Measurements from ENCODE around the gene ACSL5. TPM values are rescaled to one million over a fixed set of nuclear protein-coding genes. Genes with fewer than 3 reads are reported as not detected.
"Not testable (repeated sequence)": the region's sequence is repeated elsewhere in the genome, so short reads cannot be mapped to it uniquely, and the experiment has no call there.

The ACSL5 gene
- total RNA-seq, 2 experiments from 2014 or later, result 57.8 to 63.7 TPM

DNA sequence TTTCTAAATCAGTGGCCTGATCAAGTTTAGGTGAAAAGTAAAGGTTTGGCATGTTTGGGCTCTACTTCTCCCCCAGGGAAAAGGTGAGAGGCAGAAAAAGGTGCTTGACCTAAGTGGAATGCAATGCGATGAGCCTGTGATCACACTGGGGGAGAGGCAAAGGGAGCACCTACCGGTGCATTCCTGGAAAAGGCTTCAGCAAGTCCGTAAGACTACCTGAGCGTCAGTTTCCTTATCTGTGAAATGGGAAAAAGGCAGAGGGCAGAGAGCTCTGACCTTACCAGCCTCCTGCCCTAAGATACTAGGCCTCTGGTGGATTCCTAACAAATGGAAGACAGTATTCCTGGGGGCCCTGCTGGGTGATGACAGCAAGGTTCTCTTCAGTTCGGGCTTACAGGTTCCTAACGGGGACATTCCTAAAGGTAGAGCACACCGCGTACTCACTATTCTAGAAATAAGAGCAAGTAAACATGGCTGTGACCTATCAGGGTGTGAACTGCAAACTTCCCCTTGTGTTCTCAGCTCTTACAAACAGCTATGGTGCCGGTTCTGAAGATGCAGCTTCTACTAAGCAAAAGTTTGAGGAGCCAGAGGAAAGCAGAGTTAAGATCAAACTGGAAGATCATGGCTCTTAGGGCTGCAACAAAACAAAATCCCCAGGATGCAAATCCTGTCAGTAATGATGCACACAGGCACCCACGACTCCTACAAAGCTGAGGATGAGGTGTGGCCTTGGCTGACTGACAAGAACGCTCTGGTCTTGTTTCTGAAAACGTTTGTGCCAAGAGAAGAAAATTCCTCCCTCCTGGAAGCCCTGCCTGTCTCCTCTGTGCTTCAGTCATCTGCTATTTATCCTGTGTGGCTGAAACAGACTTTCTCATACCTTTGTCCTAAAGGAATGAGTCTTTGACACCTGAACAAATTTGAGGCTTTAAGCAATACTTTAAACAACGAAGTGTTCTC is 13.3 kb upstream of the ACSL5 start:
- no peaks in the 10 kb centered on the region for H3K4me1 Mint-ChIP-seq
- ChIA-PET CTCF (interaction anchor here (1.5 kb wide), 1 partner anchor 10 kb away, joined by 4 read pairs; no protein-coding TSS in a partner anchor), POLR2A (no interaction called here)
- H3K27ac Mint-ChIP-seq, result no peak overlapping the region
- DNase-seq, result no peak
- H3K4me3 Mint-ChIP-seq, result no peak overlapping the region
- peaks cover 2% of the 10 kb centered on the region for H3K27me3 Mint-ChIP-seq
- no peaks in the 10 kb centered on the region for H3K9me3 Mint-ChIP-seq
- no peaks in the 10 kb centered on the region for H3K36me3 Mint-ChIP-seq (ENCODE audit: low read depth)

DNA sequence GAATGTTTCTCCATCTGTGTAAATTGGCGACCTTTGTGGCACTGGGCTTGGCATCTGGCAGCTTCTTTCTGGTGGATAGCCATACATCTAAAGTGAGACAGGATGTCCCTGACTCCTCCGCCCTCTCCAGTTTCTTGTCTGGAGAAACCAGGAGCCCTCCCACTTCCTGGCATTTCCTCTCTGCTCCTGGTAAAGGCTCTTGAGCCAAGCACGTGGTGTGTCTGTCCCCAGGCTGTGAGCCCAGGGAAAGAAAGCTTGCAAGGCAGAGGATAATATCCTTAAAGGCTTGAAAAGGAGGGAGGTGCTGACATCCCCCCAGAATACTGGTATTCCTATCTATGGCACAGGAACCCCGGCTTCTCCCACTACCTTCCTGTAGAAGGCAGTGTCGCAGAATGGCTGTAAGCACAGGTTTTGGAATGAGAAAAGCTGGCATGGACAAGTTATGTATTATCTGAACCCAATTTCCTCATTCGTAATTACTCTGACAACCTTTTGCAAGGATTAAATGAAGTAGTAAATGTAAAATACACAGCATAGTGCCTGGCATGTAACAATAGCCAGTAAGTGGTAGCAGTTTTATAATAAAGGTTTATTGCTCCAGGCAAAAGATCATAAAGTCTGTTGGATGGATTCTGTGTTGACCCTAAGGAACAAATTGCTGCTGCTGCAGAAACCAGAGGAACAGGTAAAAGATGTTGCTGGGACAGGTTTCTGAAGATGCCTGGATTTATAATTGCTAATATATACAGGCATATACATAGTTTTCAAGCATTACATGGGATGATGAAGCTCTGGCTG is 11.8 kb upstream of the ACSL5 start:
- CTCF ChIA-PET, result interaction anchor here (0.7 to 2.0 kb wide), 3 partner anchors 11 to 14 kb away, joined by 3 to 6 read pairs (median 4); partner anchors contain the start of gene ACSL5
- no peak for DNase-seq
- Mint-ChIP-seq H3K4me1 (no peaks in the 10 kb centered on the region), H3K9me3 (no peaks in the 10 kb centered on the region), H3K36me3 (ENCODE audit: low read depth) (no peaks in the 10 kb centered on the region), H3K27ac (no peak overlapping the region), H3K4me3 (no peak overlapping the region), H3K27me3 (no peaks in the 10 kb centered on the region)
- POLR2A ChIA-PET, result no interaction called here

DNA sequence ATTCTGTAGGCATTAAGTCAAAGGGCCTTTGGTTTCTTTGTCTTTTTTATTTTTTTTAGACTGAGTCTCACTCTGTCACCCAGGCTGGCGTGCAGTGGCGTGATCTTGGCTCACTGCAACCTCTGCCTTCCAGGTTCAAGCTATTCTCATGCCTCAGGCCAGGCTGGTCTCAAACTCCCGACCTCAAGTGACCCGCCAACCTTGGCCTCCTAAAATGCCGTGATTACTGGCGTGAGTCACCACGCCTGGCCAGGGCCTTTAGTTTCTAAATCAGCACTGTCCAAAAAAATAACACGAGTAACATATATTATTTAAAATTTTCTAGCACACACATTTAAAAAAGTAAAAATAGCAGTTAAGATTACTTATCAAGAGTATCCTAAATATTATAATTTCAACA is 11.1 kb upstream of the ACSL5 start:
- no peaks in the 10 kb centered on the region for H3K4me1 Mint-ChIP-seq
- H3K9me3 Mint-ChIP-seq, result no peaks in the 10 kb centered on the region
- H3K27ac Mint-ChIP-seq, result no peak overlapping the region
- POLR2A ChIA-PET, result no interaction called here
- DNase-seq, result no peak
- CTCF ChIA-PET, result interaction anchor here (2.0 kb wide), 1 partner anchor 13 kb away, joined by 6 read pairs; no protein-coding TSS in a partner anchor
- no peak overlapping the region for H3K4me3 Mint-ChIP-seq
- H3K27me3 Mint-ChIP-seq, result no peaks in the 10 kb centered on the region
- no peaks in the 10 kb centered on the region for H3K36me3 Mint-ChIP-seq (ENCODE audit: low read depth)

DNA sequence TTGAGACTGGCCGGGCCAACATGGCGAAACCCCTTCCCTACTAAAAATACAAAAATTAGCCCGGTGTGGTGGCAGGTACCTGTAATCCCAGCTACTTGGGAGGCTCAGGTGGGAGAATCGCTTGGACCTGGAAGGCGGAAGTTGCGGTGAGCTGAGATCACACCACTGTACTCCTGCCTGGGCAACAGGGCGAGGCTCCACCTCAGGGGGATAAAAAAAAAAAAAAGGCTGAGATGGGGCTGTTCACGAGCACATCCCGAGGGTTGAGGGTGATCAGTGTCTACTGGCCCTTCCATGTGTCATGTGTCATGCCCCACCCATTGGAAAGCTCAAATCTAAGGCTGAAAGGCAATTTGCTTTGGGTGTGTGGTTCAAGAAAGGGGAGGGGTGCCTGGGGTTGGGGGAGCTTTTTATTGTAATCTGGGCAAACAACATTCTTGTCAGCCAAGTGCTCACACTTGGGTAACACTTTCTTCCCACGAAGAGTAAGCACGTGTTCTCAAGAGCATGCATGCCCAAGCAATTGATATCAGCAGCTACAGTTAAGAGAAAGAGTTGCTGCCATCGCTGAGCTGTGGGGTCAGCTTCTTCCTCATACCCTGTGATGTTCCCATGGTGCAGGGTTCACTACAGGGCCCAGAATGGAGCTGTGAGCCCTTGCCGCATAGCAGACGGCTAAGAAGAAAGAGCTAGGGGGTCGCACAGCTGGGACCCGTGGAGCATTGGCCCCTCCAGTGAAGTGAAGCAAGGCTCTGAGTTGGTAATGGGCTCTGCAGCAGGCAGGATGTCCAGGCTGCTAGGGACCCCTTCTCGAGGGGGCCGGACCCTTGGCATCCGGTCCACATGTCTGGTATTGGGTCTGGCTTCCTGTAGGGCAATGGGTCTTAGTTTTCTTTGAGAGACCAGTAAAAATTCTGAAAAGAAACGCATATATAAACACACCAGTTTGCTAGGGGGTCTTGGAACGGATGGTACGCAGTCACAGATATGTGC is 9.9 kb upstream of the ACSL5 start:
- Mint-ChIP-seq H3K4me1 (no peaks in the 10 kb centered on the region), H3K27me3 (no peaks in the 10 kb centered on the region), H3K27ac (no peak overlapping the region), H3K9me3 (no peaks in the 10 kb centered on the region), H3K36me3 (ENCODE audit: low read depth) (no peaks in the 10 kb centered on the region), H3K4me3 (no peak overlapping the region)
- ChIA-PET POLR2A (interaction anchor here (0.9 kb wide), 1 partner anchor 11 kb away, joined by 3 read pairs; no protein-coding TSS in a partner anchor), CTCF (interaction anchor here (1.1 to 2.0 kb wide), 6 partner anchors 8 to 95 kb away, joined by 3 to 6 read pairs (median 4); partner anchors contain the start of gene ACSL5)
- no peak for DNase-seq

DNA sequence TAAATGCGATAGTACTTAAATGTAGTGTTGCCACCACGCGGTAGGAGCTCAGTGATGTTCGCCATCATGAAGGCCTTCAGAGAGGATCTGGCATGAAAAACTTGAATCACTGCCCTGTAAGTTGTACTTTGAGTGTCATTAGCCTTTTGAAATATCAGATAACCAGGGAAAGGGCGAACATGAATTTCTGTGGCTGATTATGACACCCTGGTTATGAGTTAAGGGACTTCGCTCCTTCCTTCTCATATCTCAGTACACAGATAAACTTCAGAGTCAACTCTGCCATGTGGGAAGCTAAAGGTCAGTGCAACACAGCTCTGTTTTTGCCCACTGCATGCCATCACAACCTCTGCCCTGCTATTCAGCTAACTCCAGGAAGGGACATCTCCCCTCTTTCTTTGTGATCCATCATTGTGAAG is 8.9 kb upstream of the ACSL5 start:
- ChIA-PET POLR2A (no interaction called here), CTCF (interaction anchor here (1.0 to 1.9 kb wide), 4 partner anchors 9 to 57 kb away, joined by 3 to 6 read pairs (median 4); partner anchors contain the start of gene ACSL5)

DNA sequence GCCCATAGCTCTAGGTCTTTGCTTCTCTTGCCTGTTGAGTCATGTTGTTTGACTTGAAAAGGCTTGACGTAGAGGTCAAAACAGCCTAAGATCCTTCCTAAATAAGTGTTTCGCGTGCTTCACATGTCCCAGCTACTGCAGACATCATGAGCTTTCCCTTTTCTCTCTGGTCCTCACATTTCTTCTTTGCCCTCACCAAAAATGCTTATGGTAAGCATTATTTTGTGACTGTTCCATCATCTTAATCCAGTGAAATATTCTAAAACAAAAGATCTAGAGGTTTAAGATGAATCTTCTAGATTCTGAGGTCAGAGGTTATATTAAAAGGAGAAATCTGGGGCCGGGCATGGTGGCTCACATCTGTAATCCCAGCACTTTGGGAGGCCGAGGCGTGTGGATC is 8.5 kb upstream of the ACSL5 start:
- no peak overlapping the region for H3K27ac Mint-ChIP-seq
- CTCF ChIA-PET, result interaction anchor here (1.0 to 1.9 kb wide), 3 partner anchors 8 to 14 kb away, joined by 3 to 6 read pairs (median 4); partner anchors contain the start of gene ACSL5
- peaks cover 4% of the 10 kb centered on the region for H3K4me1 Mint-ChIP-seq
- H3K27me3 Mint-ChIP-seq, result no peaks in the 10 kb centered on the region
- POLR2A ChIA-PET, result no interaction called here
- H3K36me3 Mint-ChIP-seq (ENCODE audit: low read depth), result no peaks in the 10 kb centered on the region
- H3K4me3 Mint-ChIP-seq, result no peak overlapping the region
- H3K9me3 Mint-ChIP-seq, result no peaks in the 10 kb centered on the region
- DNase-seq, result no peak

More for the DNA sequence above, 8.9 kb upstream of the ACSL5 start:
- Mint-ChIP-seq H3K4me3 (no peak overlapping the region), H3K9me3 (no peaks in the 10 kb centered on the region), H3K27me3 (no peaks in the 10 kb centered on the region), H3K36me3 (ENCODE audit: low read depth) (no peaks in the 10 kb centered on the region), H3K27ac (no peak overlapping the region), H3K4me1 (peaks cover 4% of the 10 kb centered on the region)
- no peak for DNase-seq

DNA sequence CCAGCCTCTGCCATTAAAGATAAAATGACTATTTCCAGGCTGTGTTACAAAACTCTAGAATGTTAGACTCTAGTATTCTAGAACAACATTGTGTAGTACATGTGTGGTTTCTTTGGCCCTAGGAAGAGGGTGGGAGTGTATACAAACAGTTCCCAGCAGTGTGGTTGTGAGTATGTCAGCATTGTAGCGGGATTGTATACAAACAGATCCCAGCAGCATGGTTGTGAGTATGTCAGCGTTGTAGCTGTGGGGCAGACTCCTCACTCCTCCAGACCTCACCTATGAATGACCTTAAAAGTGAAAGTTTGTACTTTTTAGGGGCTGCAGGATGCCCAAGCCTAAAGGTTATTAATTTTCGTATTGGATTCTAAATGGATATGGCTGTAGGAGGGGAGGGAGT is 6.9 kb upstream of the ACSL5 start:
- Mint-ChIP-seq H3K27ac (no peak overlapping the region), H3K36me3 (ENCODE audit: low read depth) (no peaks in the 10 kb centered on the region), H3K4me3 (no peak overlapping the region), H3K4me1 (peaks cover 4% of the 10 kb centered on the region), H3K27me3 (no peaks in the 10 kb centered on the region), H3K9me3 (peaks cover 2% of the 10 kb centered on the region)
- CTCF ChIA-PET, result interaction anchor here (1.1 kb wide), 1 partner anchor 67 kb away, joined by 3 read pairs; no protein-coding TSS in a partner anchor
- POLR2A ChIA-PET, result no interaction called here
- DNase-seq, result no peak

DNA sequence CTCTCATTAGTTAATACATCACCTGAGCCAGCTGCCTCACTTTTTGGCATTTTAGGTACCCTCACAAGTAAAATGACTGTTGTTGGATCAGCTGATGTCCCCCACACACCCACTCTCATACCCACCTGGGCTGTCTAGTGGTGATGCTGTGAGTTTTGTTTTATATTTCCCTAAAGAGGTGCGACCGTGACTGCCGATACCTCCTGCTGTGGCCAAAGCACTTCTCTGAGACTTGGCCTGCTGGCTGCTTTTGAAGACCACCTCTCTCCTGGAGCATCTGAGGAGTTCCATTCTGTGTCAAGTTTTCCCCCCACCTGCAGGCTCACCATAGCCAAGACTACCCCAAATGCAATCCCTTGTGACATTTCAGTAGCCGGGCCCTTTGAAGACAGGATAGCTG is 6.4 kb upstream of the ACSL5 start:
- Mint-ChIP-seq H3K9me3 (peaks cover 2% of the 10 kb centered on the region), H3K27ac (no peak overlapping the region), H3K36me3 (ENCODE audit: low read depth) (no peaks in the 10 kb centered on the region), H3K27me3 (no peaks in the 10 kb centered on the region), H3K4me1 (peaks cover 4% of the 10 kb centered on the region), H3K4me3 (no peak overlapping the region)
- POLR2A ChIA-PET, result no interaction called here
- CTCF ChIA-PET, result interaction anchor here (1.1 kb wide), 1 partner anchor 66 kb away, joined by 3 read pairs; no protein-coding TSS in a partner anchor
- no peak for DNase-seq

DNA sequence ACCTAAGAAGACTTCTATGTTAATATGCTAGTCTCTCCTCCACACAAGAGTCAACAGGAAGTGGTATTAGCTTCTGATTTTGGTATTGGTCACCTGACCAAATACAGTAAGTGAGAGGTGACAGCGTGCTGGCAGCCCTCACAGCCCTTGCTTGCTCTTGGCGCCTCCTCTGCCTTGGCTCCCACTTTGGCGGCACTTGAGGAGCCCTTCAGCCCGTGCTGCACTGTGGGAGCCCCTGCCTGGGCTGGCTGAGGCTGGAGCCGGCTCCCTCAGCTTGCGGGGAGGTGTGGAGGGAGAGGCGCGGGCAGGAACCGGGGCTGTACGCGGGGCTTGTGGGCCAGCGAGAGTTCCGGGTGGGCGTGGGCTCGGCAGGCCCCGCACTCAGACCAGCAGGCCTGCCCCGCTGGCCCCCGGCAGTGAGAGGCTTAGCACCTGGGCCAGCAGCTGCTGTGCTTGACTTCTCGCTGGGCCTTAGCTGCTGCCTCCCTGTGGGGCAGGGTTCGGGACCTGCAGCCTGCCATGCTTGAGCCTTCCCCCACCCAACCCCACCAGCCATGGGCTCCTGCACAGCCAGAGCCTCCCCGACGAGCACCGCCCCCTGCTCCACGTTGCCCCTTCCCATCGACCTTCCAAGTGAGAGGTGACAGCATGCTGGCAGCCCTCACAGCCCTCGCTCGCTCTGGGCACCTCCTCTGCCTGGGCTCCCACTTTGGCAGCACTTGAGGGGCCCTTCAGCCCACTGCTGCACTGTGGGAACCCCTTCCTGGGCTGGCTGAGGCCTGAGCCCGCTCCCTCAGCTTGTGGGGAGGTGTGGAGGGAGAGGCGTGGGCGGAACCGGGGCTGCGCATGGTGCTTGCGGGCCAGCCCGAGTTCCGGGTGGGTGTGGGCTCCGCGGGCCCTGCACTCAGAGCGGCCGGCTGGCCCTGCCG is 4.2 kb upstream of the ACSL5 start:
- Mint-ChIP-seq H3K4me3 (no peak overlapping the region), H3K9me3 (peaks cover 2% of the 10 kb centered on the region), H3K27ac (no peak overlapping the region), H3K27me3 (no peaks in the 10 kb centered on the region), H3K4me1 (peaks cover 12% of the 10 kb centered on the region), H3K36me3 (ENCODE audit: low read depth) (no peaks in the 10 kb centered on the region)
- no peak for DNase-seq
- ChIA-PET POLR2A (no interaction called here), CTCF (interaction anchor here (0.6 kb wide), 1 partner anchor 1957 kb away, joined by 3 read pairs; no protein-coding TSS in a partner anchor)

DNA sequence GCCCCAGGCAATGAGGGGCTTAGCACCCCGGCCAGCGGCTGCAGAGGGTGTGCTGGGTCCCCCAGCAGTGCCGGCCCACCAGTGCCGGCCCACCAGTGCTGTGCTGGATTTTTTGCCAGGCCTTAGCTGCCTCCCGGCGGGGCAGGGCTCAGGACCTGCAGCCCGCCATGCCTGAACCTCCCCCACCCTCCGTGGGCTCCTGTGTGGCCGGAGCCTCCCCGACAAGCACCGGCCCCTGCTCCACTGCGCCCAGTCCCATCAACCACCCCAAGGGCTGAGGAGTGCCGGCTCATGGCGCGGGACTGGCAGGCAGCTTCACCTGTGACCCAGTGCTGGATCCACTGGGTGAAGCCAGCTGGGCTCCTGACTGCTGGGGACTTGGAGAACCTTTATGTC is 3.5 kb upstream of the ACSL5 start:
- no peaks in the 10 kb centered on the region for H3K27me3 Mint-ChIP-seq
- H3K4me3 Mint-ChIP-seq, result no peak overlapping the region
- H3K27ac Mint-ChIP-seq, result no peak overlapping the region
- ChIA-PET POLR2A (no interaction called here), CTCF (interaction anchor here (1.7 kb wide), 1 partner anchor 12 kb away, joined by 4 read pairs; no protein-coding TSS in a partner anchor)
- no peaks in the 10 kb centered on the region for H3K36me3 Mint-ChIP-seq (ENCODE audit: low read depth)
- DNase-seq, result no peak
- H3K4me1 Mint-ChIP-seq, result peaks cover 18% of the 10 kb centered on the region
- H3K9me3 Mint-ChIP-seq, result peaks cover 2% of the 10 kb centered on the region

DNA sequence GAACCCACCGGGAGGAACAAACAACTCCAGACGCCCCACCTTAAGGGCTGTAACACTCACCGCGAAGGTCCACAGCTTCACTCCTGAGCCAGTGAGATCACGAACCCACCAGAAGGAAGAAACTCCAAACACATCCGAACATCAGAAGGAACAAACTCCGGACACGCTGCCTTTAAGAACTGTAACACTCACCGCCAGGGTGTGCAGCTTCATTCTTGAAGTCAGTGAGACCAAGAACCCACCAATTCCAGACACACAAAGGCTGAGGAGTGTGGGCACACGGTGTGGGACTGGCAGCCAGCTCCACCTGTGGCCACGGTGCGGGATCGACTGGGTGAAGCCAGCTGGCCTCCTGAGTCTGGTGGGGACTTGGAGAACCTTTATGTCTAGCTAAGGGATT is 2.6 kb upstream of the ACSL5 start:
- H3K4me3 Mint-ChIP-seq; POLR2A ChIA-PET; H3K36me3 Mint-ChIP-seq (ENCODE audit: low read depth); H3K27me3 Mint-ChIP-seq; H3K9me3 Mint-ChIP-seq; H3K27ac Mint-ChIP-seq; DNase-seq: not testable (repeated sequence)
- H3K4me1 Mint-ChIP-seq, result peaks cover 22% of the 10 kb centered on the region
- CTCF ChIA-PET, result interaction anchor here (0.6 to 1.7 kb wide), 3 partner anchors 11 to 1017 kb away, joined by 3 to 4 read pairs (median 3); no protein-coding TSS in a partner anchor
